GM12872 (cell line): ENCODE measurements around the gene CD2AP.

Experiments
- CTCF ChIP-seq: IDR thresholded peaks from 3 replicates; pipeline ENCODE4 v1.5.1; 2011; ENCODE audit warnings: low read depth, mild to moderate bottlenecking, low read length, moderate library complexity; ENCODE audit not compliant: insufficient read depth

Gene CD2AP

DNA sequence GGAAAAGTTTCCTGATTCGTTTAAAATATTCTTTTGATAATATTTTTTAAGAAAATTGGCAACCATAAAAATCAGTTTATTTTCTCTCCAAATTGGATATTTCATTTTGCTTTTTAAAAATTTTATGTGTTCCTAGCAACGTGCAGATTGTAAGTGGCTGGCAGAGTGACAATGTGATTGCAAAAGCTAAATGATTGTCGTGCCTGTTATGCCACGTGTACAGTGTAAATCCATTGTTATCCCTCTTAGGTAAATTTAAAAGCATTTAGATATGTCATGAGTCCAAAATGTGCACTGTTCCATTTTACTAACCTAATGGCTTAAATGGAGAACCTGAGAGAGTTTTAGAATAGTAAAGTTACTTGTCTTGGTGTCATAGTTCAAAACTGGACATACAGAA lies 126.4 kb downstream of the CD2AP start:
- no peak for TF ChIP-seq CTCF

- TF ChIP-seq CTCF, result no peak
Observed at GRCh38 chr6:47621838-47622449, 144.4 kb downstream of the CD2AP start.

DNA sequence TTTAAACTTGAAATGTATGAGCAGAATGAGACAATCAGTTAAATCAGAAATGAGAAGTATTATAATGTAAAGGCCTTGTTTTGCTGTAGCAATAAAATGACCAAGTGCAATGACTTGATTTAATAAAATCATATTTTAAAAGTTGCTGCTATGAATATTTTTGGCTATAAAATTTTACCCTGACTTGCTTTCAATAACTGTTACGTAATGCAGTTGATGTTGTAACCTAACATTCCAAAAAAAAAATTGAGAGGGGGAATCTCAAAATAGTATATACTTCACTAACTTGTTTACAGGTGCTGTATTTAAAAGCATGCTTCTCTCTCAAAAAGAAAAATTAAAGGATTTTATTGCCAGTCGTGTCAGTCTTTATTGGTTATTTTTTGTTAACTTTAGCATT lies 149.2 kb downstream of the CD2AP start:
- TF ChIP-seq CTCF, result no peak

DNA sequence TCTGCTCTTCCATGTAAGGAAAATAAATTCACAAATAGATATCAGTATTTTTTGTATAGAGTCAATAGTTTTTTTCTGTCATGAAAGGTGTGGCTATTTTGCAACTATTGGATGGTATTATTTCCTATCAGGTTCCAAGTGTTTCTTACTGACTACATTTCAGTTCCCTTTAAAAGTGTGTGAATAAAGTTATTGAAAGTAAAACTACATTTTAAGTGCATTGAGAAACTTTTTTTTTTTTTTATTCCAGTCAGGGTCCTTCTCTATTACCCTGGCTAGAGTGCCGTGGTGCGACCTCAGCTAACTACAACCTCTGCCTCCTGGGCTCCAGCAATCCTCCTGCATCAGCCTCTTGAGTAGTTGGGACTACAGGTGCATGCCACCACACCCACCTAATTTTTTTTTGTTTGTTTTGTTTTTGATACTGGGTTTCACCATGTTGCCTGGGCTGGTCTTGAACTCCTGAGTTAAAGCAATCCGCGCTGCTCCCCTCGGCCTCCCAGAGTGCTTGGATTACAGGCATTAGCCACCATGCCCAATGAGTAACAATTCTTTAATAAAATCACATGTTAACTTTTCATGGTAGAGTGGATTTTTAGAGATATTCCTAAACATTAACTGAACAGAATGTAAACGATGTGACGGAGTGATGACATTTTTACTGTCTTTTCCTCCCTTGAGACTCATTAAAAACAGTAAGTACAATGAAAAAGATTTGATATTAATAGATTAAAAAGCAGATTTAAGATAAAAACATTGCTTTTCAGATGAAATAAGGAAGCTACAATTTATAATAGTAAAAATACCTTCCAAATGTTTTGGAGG lies 151.1 kb downstream of the CD2AP start:
- TF ChIP-seq CTCF, result no peak

- TF ChIP-seq CTCF, result no peak
Observed at GRCh38 chr6:47629954-47630353, 152.4 kb downstream of the CD2AP start.

DNA sequence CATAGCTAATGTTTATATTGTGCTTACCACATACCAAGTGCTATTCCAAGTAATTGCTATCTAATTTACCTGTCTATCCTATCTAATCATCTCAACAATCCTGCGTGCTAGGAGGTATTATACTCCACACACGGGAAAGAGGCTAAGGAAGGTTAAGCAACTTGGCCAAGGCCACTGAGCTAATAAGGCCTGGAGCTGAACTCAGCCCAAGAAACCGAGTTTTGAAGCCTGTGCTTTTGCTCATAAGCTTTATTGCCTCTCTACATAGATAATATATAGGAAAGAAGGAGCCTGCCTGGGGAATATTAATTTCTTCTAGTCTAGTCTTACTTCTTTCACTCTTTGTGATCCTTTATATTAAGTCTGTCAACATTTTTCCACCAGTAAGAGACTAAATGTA lies 153.0 kb downstream of the CD2AP start:
- no peak for TF ChIP-seq CTCF

GRCh38 chr6:47631269-47631772 lies 153.7 kb downstream of the CD2AP start:
- peak; percentile 51; the same call in 2 of the 3 replicates for TF ChIP-seq CTCF
